Pancreas (tissue), 10 donors: ENCODE data around the gene GPHB5. TPM values are rescaled to one million over a fixed set of nuclear protein-coding genes. Genes with fewer than 3 reads are reported as not detected.

Source experiments
- ATAC-seq, 4 donors: fragments of 200-7000 bp; cut with Tn5 transposase; one replicate each; pipeline versions ENCODE4 v1.8.0 to v1.9.1; 2020; ENCODE audit warnings: mild to moderate bottlenecking in 4 of 4, moderate library complexity in 4 of 4
- DNase-seq, 6 donors: peaks; one replicate each; pipeline ENCODE4 v3.0.0-alpha.2; 2020
- FAIRE-seq: peaks from 2 replicates; lab custom pipeline; 2012; peaks lifted over from hg19 to GRCh38; lab: Jason Lieb, UNC
- H3K27ac ChIP-seq, 4 donors: fragments of 200-600 bp; sonication (generic); 1 replicate in 3 of 4; 2 replicates in 1 of 4; pipeline versions ENCODE4 v1.5.0 to v1.8.0; 2020
- H3K27me3 ChIP-seq, 4 donors: fragments of 200-600 bp; one replicate each; pipeline ENCODE4 v1.8.0; 2021
- H3K36me3 ChIP-seq, 3 donors: fragments of 200-600 bp; sonication (generic) in 1 of 3; one replicate each; pipeline versions ENCODE4 v1.5.0 to v1.8.0; 2020 to 2021
- H3K4me1 ChIP-seq, 3 donors: fragments of 200-600 bp; one replicate each; pipeline ENCODE4 v1.8.0; 2021
- H3K4me3 ChIP-seq, 4 donors: fragments of 200-600 bp; sonication (generic) in 2 of 4; one replicate each; pipeline versions ENCODE4 v1.5.0 to v1.8.0; 2020 to 2021
- H3K9me3 ChIP-seq, 4 donors: fragments of 200-600 bp; one replicate each; pipeline ENCODE4 v1.8.0; 2021
- CTCF ChIP-seq, 4 donors: fragments of 200-600 bp; sonication (generic) in 3 of 4; IDR thresholded peaks; one replicate each; pipeline versions ENCODE4 v1.5.0 to v1.8.0; 2021; ENCODE audit warnings: antibody characterized with exemption in 4 of 4
- WGBS, 2 donors: extraction: QIAGEN DNeasy Blood & Tissue Kit; methylation state at CpG; one replicate each; pipeline ENCODE4 v1.1.7; 2013; 5-methylcytosine and 5-hydroxymethylcytosine counted together
- intact Hi-C, 3 donors: fragments of 100-400 bp; cut with DNase I; formaldehyde crosslinking; loops; one replicate each; pipeline versions ENCODE4 v1.11.1 to v1.14.2; 2022
- polyA plus RNA-seq, 2 donors: library from polyadenylated mRNA; stranded (reverse); fragments of 200-250 nt; gene quantifications; one replicate each; pipeline ENCODE4 v1.2.3, GENCODE V29; 2013
- total RNA-seq, 6 donors: library from RNA; stranded (reverse); fragmentation: NEBNext Ultra II Directional in 4 of 6; extraction: Animal tissue kit (Norgen Biotek cat#: 25700) in 4 of 6; gene quantifications; one replicate each; pipeline versions ENCODE4 v1.2.1 to v1.2.4, GENCODE V29; 2021 to 2023
- donor health status: healthy with polysubstance abuse.
- donor health status: DM: no; HTN: no; CAD: no; lungs with moderate emphysema.
- donor health status: DM: no; HTN: no; CAD: no.
- donor health status: control.
- donor health status: control.
- donor health status: Bipolar disorder and iron deficiency.
- donor health status: DM: yes; HTN: yes; CAD: no.
- donor health status: DM: no; HTN: no; CAD: no.
- donor health status: DM: no; HTN: no; CAD: no.
- donor health status: DM: yes; HTN: yes; CAD: no.

The GPHB5 gene
- total and polyA plus RNA-seq, 8 donors: not detected

- TF ChIP-seq CTCF (IDR thresholded peaks at IDR 0.05): no peak
- intact Hi-C loops: no loop called here
- Histone ChIP-seq H3K27ac (peak overlapping the region in 1 of 4 donors; percentile 6), H3K27me3 (no peaks in the 10 kb centered on the region), H3K4me3 (no peak overlapping the region), H3K36me3 (no peaks in the 10 kb centered on the region), H3K9me3 (no peaks in the 10 kb centered on the region), H3K4me1 (no peaks in the 10 kb centered on the region)
- 87 to 88% methylated on average over 6 of the region's 6 CpGs for WGBS, 2 donors
- DNase-seq (no peak), ATAC-seq (peak in 2 of 4 donors; percentile 19 to 25), FAIRE-seq (no peak)
Observed at GRCh38 chr14:63296060-63296563, 22.6 kb downstream of the GPHB5 start.

GRCh38 chr14:63295231-63295685 lies 23.5 kb downstream of the GPHB5 start:
- H3K4me3 ChIP-seq: no peak overlapping the region
- no peaks in the 10 kb centered on the region for H3K4me1 ChIP-seq
- H3K27ac ChIP-seq: peak overlapping the region in 2 of 4 donors; percentile 2 to 6
- ATAC-seq (no peak), FAIRE-seq (no peak), DNase-seq (no peak)
- TF ChIP-seq CTCF (IDR thresholded peaks at IDR 0.05): no peak
- intact Hi-C loops: no loop called here
- no peaks in the 10 kb centered on the region for H3K9me3 ChIP-seq
- H3K36me3 ChIP-seq: no peaks in the 10 kb centered on the region
- WGBS, 2 donors: 81 to 86% methylated on average over 8 of the region's 8 CpGs
- H3K27me3 ChIP-seq: no peaks in the 10 kb centered on the region

DNA sequence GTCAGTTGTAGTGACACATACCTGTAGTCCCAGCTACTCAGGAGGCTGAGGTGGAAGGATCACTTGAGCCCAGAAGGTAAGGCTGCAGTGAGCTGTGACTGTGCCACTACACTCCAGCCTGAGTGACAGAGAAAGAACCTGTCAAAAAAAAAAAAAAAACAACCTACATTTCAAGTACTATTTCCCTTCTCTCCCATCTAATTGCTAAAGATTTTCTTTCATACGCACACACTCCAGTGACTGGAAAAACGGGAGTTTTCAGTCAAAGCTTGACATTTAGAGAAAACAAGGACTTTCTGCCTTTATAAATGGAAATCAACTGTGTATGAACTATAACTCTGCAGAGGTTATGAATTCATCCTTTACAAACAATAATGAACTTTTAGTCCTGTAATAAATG lies 25.9 kb downstream of the GPHB5 start:
- ATAC-seq: no peak
- Histone ChIP-seq H3K27ac (no peak overlapping the region), H3K36me3 (no peaks in the 10 kb centered on the region), H3K4me3 (no peak overlapping the region), H3K27me3 (no peaks in the 10 kb centered on the region), H3K4me1 (no peaks in the 10 kb centered on the region), H3K9me3 (no peaks in the 10 kb centered on the region)
- intact Hi-C loops: no loop called here
- no peak for FAIRE-seq
- WGBS, 2 donors: 84% methylated on average over 2 of the region's 2 CpGs
- TF ChIP-seq CTCF (IDR thresholded peaks at IDR 0.05): no peak
- DNase-seq: no peak

- H3K4me1 ChIP-seq: no peaks in the 10 kb centered on the region
- H3K4me3 ChIP-seq: no peak overlapping the region
- no peaks in the 10 kb centered on the region for H3K27me3 ChIP-seq
- FAIRE-seq: no peak
- ATAC-seq: no peak
- H3K27ac ChIP-seq: no peak overlapping the region
- no peaks in the 10 kb centered on the region for H3K9me3 ChIP-seq
- intact Hi-C loops: no loop called here
- DNase-seq: no peak
- 82 to 85% methylated on average over 12 of the region's 12 CpGs for WGBS, 2 donors
- H3K36me3 ChIP-seq: no peaks in the 10 kb centered on the region
- no peak for TF ChIP-seq CTCF (IDR thresholded peaks at IDR 0.05)
Observed at GRCh38 chr14:63290741-63291430, 27.8 kb downstream of the GPHB5 start.

DNA sequence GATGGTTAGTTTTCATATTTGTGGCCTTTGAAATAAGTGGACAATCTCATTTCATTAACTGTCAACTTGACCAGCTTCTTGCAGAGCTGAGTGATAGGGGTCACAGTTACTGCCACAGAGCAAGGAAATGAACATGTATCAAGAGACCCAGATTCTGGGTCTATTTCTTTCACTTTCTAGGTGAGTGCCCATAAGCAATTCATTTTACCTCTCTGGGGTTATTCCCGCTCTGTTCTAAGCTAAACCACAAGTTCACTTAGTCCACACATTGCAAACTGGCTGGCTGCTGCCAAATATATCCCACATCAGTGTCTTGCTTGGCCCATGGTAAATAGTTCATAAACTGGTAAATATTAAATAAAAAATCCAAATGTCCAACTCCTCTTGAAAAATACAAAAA lies 29.9 kb downstream of the GPHB5 start:
- Histone ChIP-seq H3K27me3 (no peaks in the 10 kb centered on the region), H3K4me3 (no peak overlapping the region), H3K27ac (no peak overlapping the region), H3K36me3 (no peaks in the 10 kb centered on the region), H3K4me1 (no peaks in the 10 kb centered on the region), H3K9me3 (no peaks in the 10 kb centered on the region)
- WGBS, 2 donors: 95 to 96% methylated on average over 1 of the region's 1 CpG
- ATAC-seq (no peak), DNase-seq (no peak), FAIRE-seq (no peak)
- intact Hi-C loops: no loop called here
- TF ChIP-seq CTCF (IDR thresholded peaks at IDR 0.05): no peak
